ENCODE results near the gene KRTAP9-1. TPM values are rescaled to one million over a fixed set of nuclear protein-coding genes. Genes with fewer than 3 reads are reported as not detected.
"Not testable (repeated sequence)": the region's sequence is repeated elsewhere in the genome, so short reads cannot be mapped to it uniquely, and the experiment has no call there.

Gene KRTAP9-1, protein sequence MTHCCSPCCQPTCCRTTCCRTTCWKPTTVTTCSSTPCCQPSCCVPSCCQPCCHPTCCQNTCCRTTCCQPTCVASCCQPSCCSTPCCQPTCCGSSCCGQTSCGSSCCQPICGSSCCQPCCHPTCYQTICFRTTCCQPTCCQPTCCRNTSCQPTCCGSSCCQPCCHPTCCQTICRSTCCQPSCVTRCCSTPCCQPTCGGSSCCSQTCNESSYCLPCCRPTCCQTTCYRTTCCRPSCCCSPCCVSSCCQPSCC
- total RNA-seq (not detected), polyA plus RNA-seq (not detected)
- long read RNA-seq, donor 1 = 0 reads
- long read RNA-seq, donor 2 = 0 reads

DNA sequence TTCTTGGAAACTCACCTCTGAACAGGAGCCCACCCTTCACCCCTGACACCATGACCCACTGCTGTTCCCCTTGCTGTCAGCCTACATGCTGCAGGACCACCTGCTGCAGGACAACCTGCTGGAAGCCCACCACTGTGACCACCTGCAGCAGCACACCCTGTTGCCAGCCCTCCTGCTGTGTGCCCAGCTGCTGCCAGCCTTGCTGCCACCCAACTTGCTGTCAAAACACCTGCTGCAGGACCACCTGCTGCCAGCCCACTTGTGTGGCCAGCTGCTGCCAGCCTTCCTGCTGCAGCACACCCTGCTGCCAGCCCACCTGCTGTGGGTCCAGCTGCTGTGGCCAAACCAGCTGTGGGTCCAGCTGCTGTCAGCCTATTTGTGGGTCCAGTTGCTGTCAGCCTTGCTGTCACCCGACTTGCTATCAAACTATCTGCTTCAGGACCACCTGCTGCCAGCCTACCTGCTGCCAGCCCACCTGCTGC lies at the start of gene KRTAP9-1:
Gene KRTAP9-1, plus strand, starts transcription at position 51 of the 482 bp plus-strand sequence. Its CDS starts 0 bp downstream, at position 51.
- H3K4me1 ChIP-seq; intact Hi-C loops (cut with DNase I); H3K27me3 ChIP-seq (ENCODE audit: insufficient read depth in 3 of 3, low read length in 2 of 3); H3K27ac ChIP-seq; ATAC-seq; H3K4me3 ChIP-seq; DNase-seq; H3K9me3 ChIP-seq; H3K36me3 ChIP-seq (ENCODE audit: insufficient read depth in 1 of 2, low read depth in 1 of 2): not testable (repeated sequence)
- 50 to 61% (median 58%) methylated on average over 1 of the region's 1 CpG for WGBS, 3 donors

DNA sequence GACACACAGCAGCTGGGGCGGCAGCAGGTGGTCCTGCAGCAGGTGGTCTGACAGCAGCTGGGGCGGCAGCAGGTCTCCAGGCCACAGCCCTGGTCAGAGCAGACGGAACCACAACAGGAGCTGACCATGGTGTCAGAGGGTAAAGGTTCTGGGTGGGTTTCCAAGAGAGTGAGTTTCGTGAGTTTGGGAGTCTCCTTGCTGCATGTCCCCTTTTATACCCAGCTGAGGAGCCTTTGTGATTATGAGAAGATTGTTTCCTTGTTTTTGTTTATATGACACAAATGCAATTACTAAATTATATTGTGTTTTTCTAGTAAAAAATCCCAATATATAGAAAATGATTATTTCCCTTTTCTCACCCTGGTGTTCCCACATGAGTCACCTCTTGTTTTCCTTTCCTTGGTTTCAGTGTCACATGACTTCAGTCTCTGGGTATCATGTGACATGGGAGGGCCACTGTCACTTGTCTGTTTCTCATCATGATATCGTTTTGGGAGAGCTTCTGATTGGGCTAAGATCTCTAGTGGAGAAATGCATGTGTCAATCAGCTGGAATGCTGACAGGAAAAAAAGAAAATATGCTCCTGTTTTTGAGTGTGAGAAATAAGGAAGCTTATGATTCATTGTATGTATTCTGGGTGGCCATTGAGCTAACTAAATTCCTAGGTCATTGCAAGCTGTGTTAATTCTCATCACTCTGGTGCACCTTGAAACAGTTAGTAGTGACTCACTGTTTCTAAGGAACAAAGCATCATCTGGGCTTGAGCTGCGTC lies 49.1 kb upstream of the KRTAP9-1 start, which contains the start of gene KRTAP4-6:
Gene KRTAP4-6, minus strand, starts transcription at position 185 of the 772 bp plus-strand sequence. Its CDS starts 57 bp downstream, at position 128.
- WGBS, 3 donors = 86 to 90% (median 88%) methylated on average over 6 of the region's 6 CpGs
- no peak for DNase-seq
- intact Hi-C loops (cut with DNase I) = no loop called here
- TF ChIP-seq CTCF (IDR thresholded peaks at IDR 0.05) = no peak
- Histone ChIP-seq H3K27me3 (ENCODE audit: insufficient read depth in 3 of 3, low read length in 2 of 3) (no peaks in the 10 kb centered on the region), H3K4me1 (no peaks in the 10 kb centered on the region), H3K27ac (no peak within 1 kb of the TSS), H3K9me3 (peaks cover 6% of the 10 kb centered on the region), H3K36me3 (ENCODE audit: insufficient read depth in 1 of 2, low read depth in 1 of 2) (no peaks in the 10 kb centered on the region), H3K4me3 (no peak within 1 kb of the TSS)
- no peak for ATAC-seq

- no peak for TF ChIP-seq CTCF (IDR thresholded peaks at IDR 0.05)
- no peak overlapping the region for H3K4me3 ChIP-seq
- H3K36me3 ChIP-seq (ENCODE audit: insufficient read depth in 1 of 2, low read depth in 1 of 2) = no peaks in the 10 kb centered on the region
- H3K9me3 ChIP-seq = peaks cover 6% of the 10 kb centered on the region
- intact Hi-C loops (cut with DNase I) = no loop called here
- no peaks in the 10 kb centered on the region for H3K27me3 ChIP-seq (ENCODE audit: insufficient read depth in 3 of 3, low read length in 2 of 3)
- ATAC-seq (no peak), DNase-seq (no peak)
- no peaks in the 10 kb centered on the region for H3K4me1 ChIP-seq
- no peak overlapping the region for H3K27ac ChIP-seq
Observed at GRCh38 chr17:41141361-41141760, 48.3 kb upstream of the KRTAP9-1 start.

- no peak overlapping the region for H3K27ac ChIP-seq
- no peak for TF ChIP-seq CTCF (IDR thresholded peaks at IDR 0.05)
- intact Hi-C loops (cut with DNase I) = no loop called here
- peaks cover 6% of the 10 kb centered on the region for H3K9me3 ChIP-seq
- ATAC-seq (no peak), DNase-seq (no peak)
- no peak overlapping the region for H3K4me3 ChIP-seq
- no peaks in the 10 kb centered on the region for H3K27me3 ChIP-seq (ENCODE audit: insufficient read depth in 3 of 3, low read length in 2 of 3)
- no peaks in the 10 kb centered on the region for H3K36me3 ChIP-seq (ENCODE audit: insufficient read depth in 1 of 2, low read depth in 1 of 2)
- no peaks in the 10 kb centered on the region for H3K4me1 ChIP-seq
- WGBS, 3 donors = 87 to 97% (median 87%) methylated on average over 1 of the region's 1 CpG
Observed at GRCh38 chr17:41144846-41145245, 44.8 kb upstream of the KRTAP9-1 start.

GRCh38 chr17:41145261-41145660 lies 44.4 kb upstream of the KRTAP9-1 start:
- no peak overlapping the region for H3K27ac ChIP-seq
- peaks cover 0 to 2% (median 0%) of the 10 kb centered on the region in 3 donors for H3K27me3 ChIP-seq (ENCODE audit: insufficient read depth in 3 of 3, low read length in 2 of 3)
- intact Hi-C loops (cut with DNase I) = no loop called here
- H3K9me3 ChIP-seq = peaks cover 6% of the 10 kb centered on the region
- no peak for TF ChIP-seq CTCF (IDR thresholded peaks at IDR 0.05)
- H3K4me3 ChIP-seq = no peak overlapping the region
- ATAC-seq (no peak), DNase-seq (no peak)
- 85 to 87% (median 87%) methylated on average over 2 of the region's 2 CpGs for WGBS, 3 donors
- H3K36me3 ChIP-seq (ENCODE audit: insufficient read depth in 1 of 2, low read depth in 1 of 2) = no peaks in the 10 kb centered on the region
- H3K4me1 ChIP-seq = no peaks in the 10 kb centered on the region
